A549 (cell line): ENCODE data around the gene THBS3. TPM values are rescaled to one million over a fixed set of nuclear protein-coding genes. Genes with fewer than 3 reads are reported as not detected.
"Not testable (repeated sequence)": the region's sequence is repeated elsewhere in the genome, so short reads cannot be mapped to it uniquely, and the experiment has no call there.

Experiments
- ATAC-seq, 2 experiments: fragments of 200-7000 bp in 1 of 2; fragments of >200 bp in 1 of 2; cut with Nextera tagmentation in 1 of 2; cut with Tn5 transposase in 1 of 2; 3 replicates each; pipeline versions ENCODE4 v1.8.0 to v1.9.1; 2018 to 2020; ENCODE audit warnings: mild to moderate bottlenecking in 1 of 2, moderate library complexity in 1 of 2
- CTCF ChIA-PET: fragments of 300-600 bp; sonication (Branson Sonifier 250); formaldehyde crosslinking; extraction: SDS; loops from one replicate; lab custom pipeline; 2021; ENCODE audit warnings: antibody characterized with exemption, inconsistent platforms; lab: Yijun Ruan, JAX
- POLR2A ChIA-PET: fragments of 350-600 bp; formaldehyde crosslinking; extraction: SDS; loops from one replicate; lab custom pipeline; 2021; ENCODE audit warnings: antibody characterized with exemption, inconsistent platforms; lab: Yijun Ruan, JAX
- DNase-seq, 2 experiments: peaks; one replicate each; pipeline versions ENCODE4 v3.0.0 to v3.0.0-alpha.2; 2011 to 2016; ENCODE audit warnings: low read depth in 1 of 2, low spot score in 1 of 2
- FAIRE-seq: peaks from 2 replicates; lab custom pipeline; 2011; peaks lifted over from hg19 to GRCh38; lab: Jason Lieb, UNC
- H3K27ac ChIP-seq, 2 experiments: fragments of >200 bp; sonication (Bioruptor Twin); formaldehyde crosslinking; 3 replicates each; pipeline ENCODE4 v1.5.1; 2016 to 2017
- H3K4me1 ChIP-seq: fragments of >200 bp; sonication (Bioruptor Twin); formaldehyde crosslinking; 3 replicates; pipeline ENCODE4 v1.6.1; 2016
- H3K4me2 ChIP-seq: fragments of >200 bp; sonication (Bioruptor Twin); formaldehyde crosslinking; 3 replicates; pipeline ENCODE4 v1.6.1; 2016
- H3K4me3 ChIP-seq: fragments of >200 bp; sonication (Bioruptor Twin); formaldehyde crosslinking; 3 replicates; pipeline ENCODE4 v1.5.1; 2016
- H3K9me3 ChIP-seq: fragments of >200 bp; sonication (Bioruptor Twin); formaldehyde crosslinking; 3 replicates; pipeline ENCODE4 v1.6.1; 2016
- CEBPB ChIP-seq, 2 experiments: fragments of >200 bp in 1 of 2; sonication (Bioruptor Twin) in 1 of 2; formaldehyde crosslinking in 1 of 2; IDR thresholded peaks; 2 replicates each; pipeline ENCODE4 v1.6.1; 2012 to 2016
- CHD4 ChIP-seq: fragments of 200-600 bp; sonication (generic); IDR thresholded peaks from 2 replicates; pipeline ENCODE4 v1.6.1; 2016; ENCODE audit warnings: antibody characterized with exemption, mild to moderate bottlenecking, borderline replicate concordance
- EHMT2 ChIP-seq: fragments of 200-600 bp; sonication (generic); IDR thresholded peaks from 2 replicates; pipeline ENCODE4 v1.6.1; 2016; ENCODE audit warnings: antibody characterized with exemption, low read depth, mild to moderate bottlenecking, moderate library complexity
- EP300 ChIP-seq, 2 experiments: fragments of >200 bp; sonication (Bioruptor Twin); formaldehyde crosslinking; IDR thresholded peaks; 2 replicates in 1 of 2; 3 replicates in 1 of 2; pipeline ENCODE4 v1.6.1; 2016 to 2017
- ESRRA ChIP-seq: fragments of 150-350 bp; IDR thresholded peaks from 2 replicates; pipeline ENCODE4 v1.6.1; 2014; ENCODE audit warnings: mild to moderate bottlenecking, low read length, borderline replicate concordance
- FOSB ChIP-seq: fragments of 250-450 bp; sonication (Bioruptor Pico); IDR thresholded peaks from 2 replicates; pipeline ENCODE4 v1.5.0; 2020; ENCODE audit warnings: mild to moderate bottlenecking, moderate library complexity
- GATA3 ChIP-seq: IDR thresholded peaks from 2 replicates; pipeline ENCODE4 v1.6.1; 2012; ENCODE audit warnings: borderline replicate concordance
- HDAC2 ChIP-seq: fragments of 200-600 bp; sonication (generic); IDR thresholded peaks from 2 replicates; pipeline ENCODE4 v1.6.1; 2016
- HOXA7 ChIP-seq: fragments of 250-450 bp; sonication (Bioruptor Pico); IDR thresholded peaks from 2 replicates; pipeline ENCODE4 v1.5.0; 2020; ENCODE audit warnings: mild to moderate bottlenecking, moderate library complexity
- HOXB5 ChIP-seq: fragments of 250-450 bp; sonication (Bioruptor Pico); IDR thresholded peaks from 2 replicates; pipeline ENCODE4 v1.5.0; 2020; ENCODE audit warnings: mild to moderate bottlenecking, moderate library complexity
- JUN ChIP-seq, 2 experiments: fragments of >200 bp; sonication (Bioruptor Twin); formaldehyde crosslinking; IDR thresholded peaks; 2 replicates in 1 of 2; 3 replicates in 1 of 2; pipeline ENCODE4 v1.6.1; 2016 to 2017
- KDM5A ChIP-seq: fragments of 200-600 bp; sonication (generic); IDR thresholded peaks from 2 replicates; pipeline ENCODE4 v1.6.1; 2016; ENCODE audit warnings: antibody characterized with exemption, mild to moderate bottlenecking
- MAZ ChIP-seq: fragments of 150-350 bp; IDR thresholded peaks from 2 replicates; pipeline ENCODE4 v1.6.1; 2014; ENCODE audit warnings: antibody characterized with exemption, low read depth, low read length, borderline replicate concordance
- PHF8 ChIP-seq: fragments of 200-600 bp; sonication (generic); IDR thresholded peaks from 2 replicates; pipeline ENCODE4 v1.6.1; 2016; ENCODE audit warnings: low read depth, mild to moderate bottlenecking, antibody characterized with exemption, moderate library complexity, borderline replicate concordance
- POLR2A ChIP-seq: IDR thresholded peaks from 2 replicates; pipeline ENCODE4 v1.6.1; 2012; ENCODE audit warnings: mild to moderate bottlenecking, low read length
- RARB ChIP-seq: fragments of 250-450 bp; sonication (Bioruptor Pico); IDR thresholded peaks from 2 replicates; pipeline ENCODE4 v1.8.0; 2021; ENCODE audit warnings: mild to moderate bottlenecking, moderate library complexity
- TP53 ChIP-seq: fragments of 250-450 bp; sonication (Bioruptor Pico); IDR thresholded peaks from 2 replicates; pipeline ENCODE4 v1.5.0; 2021; ENCODE audit warnings: mild to moderate bottlenecking, moderate library complexity
- ZFP36 ChIP-seq: fragments of 450-650 bp; IDR thresholded peaks from 2 replicates; pipeline ENCODE4 v1.6.1; 2014; ENCODE audit warnings: borderline replicate concordance; ENCODE audit not compliant: partially characterized antibody
- ZSCAN20 ChIP-seq: fragments of 250-450 bp; sonication (Bioruptor Pico); IDR thresholded peaks from 2 replicates; pipeline ENCODE4 v1.8.0; 2022; ENCODE audit warnings: mild to moderate bottlenecking, moderate library complexity
- WGBS: methylation state at CpG from one replicate; pipeline ENCODE4 v1.1.6; 2017; ENCODE audit errors: missing lambda C conversion rate; 5-methylcytosine and 5-hydroxymethylcytosine counted together
- polyA plus RNA-seq, 4 experiments: library from polyadenylated mRNA; depleted of rRNA in 3 of 4; stranded (reverse); fragments of >200 nt; fragmentation: RNase III in 1 of 4; extraction: RNeasy Plus Mini Kit Qiagen cat#74134 plus additional on column Dnase treatment in 1 of 4; gene quantifications; 2 replicates in 3 of 4; 3 replicates in 1 of 4; pipeline ENCODE4 v1.2.3, GENCODE V29; 2011 to 2017
- TF ChIP-seq, protein P1 (sequence below): fragments of 150-350 bp; IDR thresholded peaks from 2 replicates; pipeline ENCODE4 v1.6.1; 2014; ENCODE audit warnings: low read depth, mild to moderate bottlenecking, low read length
- TF ChIP-seq, protein P2 (sequence below): fragments of 250-450 bp; sonication (Bioruptor Pico); IDR thresholded peaks from 2 replicates; pipeline ENCODE4 v1.5.0; 2020; ENCODE audit warnings: low read depth, mild to moderate bottlenecking, moderate library complexity
- TF ChIP-seq, protein P3 (sequence below): IDR thresholded peaks from 2 replicates; pipeline ENCODE4 v1.6.1; 2012; ENCODE audit warnings: low read depth, borderline replicate concordance
- TF ChIP-seq, protein P4 (sequence below): fragments of >200 bp; sonication (Bioruptor Twin); formaldehyde crosslinking; IDR thresholded peaks from 2 replicates; pipeline ENCODE4 v1.6.1; 2016
- TF ChIP-seq, protein P5 (sequence below): fragments of 450-650 bp; IDR thresholded peaks from 2 replicates; pipeline ENCODE4 v1.6.1; 2014; ENCODE audit warnings: antibody characterized with exemption

Gene THBS3
- polyA plus RNA-seq, 2 of the 4 experiments (the other 2 are of a cell fraction) = 12.1 to 13.8 TPM

DNA sequence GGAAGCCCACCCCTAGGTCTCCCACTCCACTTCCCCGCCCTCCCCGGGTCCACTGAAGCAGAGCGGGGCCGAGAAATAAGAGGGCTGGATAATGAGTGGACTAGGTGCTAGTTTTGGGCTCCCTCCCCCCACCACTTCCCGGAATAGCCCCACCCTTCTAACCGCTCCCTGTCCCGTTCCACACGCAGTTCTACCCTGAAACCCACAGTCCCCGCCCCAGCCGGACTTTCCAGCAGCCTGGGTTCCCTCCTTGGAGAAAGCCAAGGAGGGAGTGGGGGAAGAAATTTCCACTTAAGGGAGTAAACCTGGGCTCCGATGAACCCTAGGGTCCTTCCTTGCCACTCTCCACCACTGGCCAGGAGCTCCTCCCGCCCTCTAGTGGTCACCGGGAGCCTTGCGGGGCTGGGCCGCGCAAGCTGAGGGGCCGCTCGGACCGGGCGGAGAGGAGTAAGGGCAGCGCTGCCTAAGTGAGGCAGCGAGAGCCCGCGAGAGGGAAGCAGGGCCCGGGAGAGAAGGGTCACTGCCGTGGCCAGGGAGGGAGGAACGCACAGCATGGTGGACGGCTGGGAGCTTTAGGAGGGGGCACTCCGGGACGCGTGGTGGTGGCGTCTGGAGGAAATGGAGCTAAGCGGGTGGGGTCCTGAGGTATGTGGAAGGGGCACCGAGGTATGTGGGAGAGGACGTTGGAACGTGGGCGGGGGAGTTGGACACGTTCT lies 14.3 kb downstream of the THBS3 start (continued):
- TF ChIP-seq, protein P1, sequence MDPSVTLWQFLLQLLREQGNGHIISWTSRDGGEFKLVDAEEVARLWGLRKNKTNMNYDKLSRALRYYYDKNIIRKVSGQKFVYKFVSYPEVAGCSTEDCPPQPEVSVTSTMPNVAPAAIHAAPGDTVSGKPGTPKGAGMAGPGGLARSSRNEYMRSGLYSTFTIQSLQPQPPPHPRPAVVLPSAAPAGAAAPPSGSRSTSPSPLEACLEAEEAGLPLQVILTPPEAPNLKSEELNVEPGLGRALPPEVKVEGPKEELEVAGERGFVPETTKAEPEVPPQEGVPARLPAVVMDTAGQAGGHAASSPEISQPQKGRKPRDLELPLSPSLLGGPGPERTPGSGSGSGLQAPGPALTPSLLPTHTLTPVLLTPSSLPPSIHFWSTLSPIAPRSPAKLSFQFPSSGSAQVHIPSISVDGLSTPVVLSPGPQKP = no peak
- 0 out of 2 replicates have a peak, but pooled peaks have one; percentile 24 for TF ChIP-seq HOXA7 (CRISPR knock-in tag)
- no peak for TF ChIP-seq FOSB (CRISPR knock-in tag)
- TF ChIP-seq PHF8 = peak; percentile 61; the same call in 1 of the 2 replicates
- peak; percentile 32 to 60; a peak in 2 of 5 replicates for TF ChIP-seq JUN (IDR thresholded peaks at IDR 0.05)

DNA sequence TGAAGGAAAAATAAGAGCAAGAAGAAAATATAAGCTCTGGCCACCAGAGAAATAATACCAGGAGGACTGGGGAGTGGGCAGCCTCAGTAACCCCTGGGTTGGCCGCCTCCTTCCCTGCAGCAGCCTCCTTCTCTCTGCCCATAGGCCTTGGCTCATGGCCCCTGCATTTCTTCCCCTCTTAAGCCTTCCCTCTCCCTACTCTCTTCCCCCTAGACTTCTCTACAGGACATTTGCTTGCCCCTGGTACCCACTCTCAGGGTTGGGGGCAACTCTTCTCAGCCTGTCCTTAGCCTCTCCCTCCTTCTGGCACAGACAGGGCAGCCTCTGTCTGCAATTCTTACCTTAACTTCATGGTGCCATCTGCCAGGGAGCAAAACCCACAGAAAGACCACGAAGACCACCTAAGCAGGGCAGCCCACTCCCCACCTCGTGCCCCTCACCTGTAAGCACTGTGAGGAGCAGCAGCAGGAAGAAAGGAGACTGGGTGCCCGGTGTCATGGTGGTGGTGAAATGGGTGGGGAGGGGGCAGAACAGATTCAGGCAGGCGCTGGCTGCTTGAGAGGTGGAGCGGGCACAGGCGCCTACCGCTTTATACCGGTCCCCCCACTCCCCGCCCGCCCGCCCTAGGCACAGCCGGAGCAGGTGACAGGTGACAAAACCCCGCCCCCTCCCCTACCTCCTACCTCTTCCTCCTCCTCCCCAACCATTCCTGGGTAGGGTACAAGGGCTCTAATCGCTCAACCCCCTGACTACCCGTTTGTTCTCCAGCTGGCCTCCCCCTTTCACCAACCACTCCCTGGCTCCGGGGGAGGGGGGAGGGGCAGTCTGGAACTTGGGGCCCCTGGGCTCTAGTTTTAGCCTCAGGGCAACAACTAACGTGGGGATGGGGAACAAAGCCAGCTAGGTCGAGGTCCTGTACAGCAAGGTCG lies 15.1 kb downstream of the THBS3 start:
- TF ChIP-seq FOSB (CRISPR knock-in tag) (no peak), CEBPB (IDR thresholded peaks at IDR 0.05) (no peak), RARB (no peak), ESRRA (no peak), KDM5A (no peak), HDAC2 (no peak)
- TF ChIP-seq, protein P2, sequence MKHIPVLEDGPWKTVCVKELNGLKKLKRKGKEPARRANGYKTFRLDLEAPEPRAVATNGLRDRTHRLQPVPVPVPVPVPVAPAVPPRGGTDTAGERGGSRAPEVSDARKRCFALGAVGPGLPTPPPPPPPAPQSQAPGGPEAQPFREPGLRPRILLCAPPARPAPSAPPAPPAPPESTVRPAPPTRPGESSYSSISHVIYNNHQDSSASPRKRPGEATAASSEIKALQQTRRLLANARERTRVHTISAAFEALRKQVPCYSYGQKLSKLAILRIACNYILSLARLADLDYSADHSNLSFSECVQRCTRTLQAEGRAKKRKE = no peak
- ChIA-PET CTCF (interaction anchor here (0.7 to 6.4 kb wide), 22 partner anchors 8 to 458 kb away, joined by 3 to 176 read pairs (median 5); partner anchors contain the start of genes ADAM15, KRTCAP2, MTX1 and THBS3), POLR2A (interaction anchor here (0.8 to 3.1 kb wide), 10 partner anchors 8 to 123 kb away, joined by 3 to 54 read pairs (median 6); partner anchors contain the start of genes KRTCAP2, MTX1, SCAMP3 and THBS3)
- ATAC-seq (peak in 1 of 2 experiments; percentile 0; a peak in 1 of 6 replicates), FAIRE-seq (no peak), DNase-seq (no peak)
- WGBS = 41% methylated on average over 9 of the region's 20 CpGs
- Histone ChIP-seq H3K27ac (peak overlapping the region; percentile 84 to 96), H3K4me1 (peaks cover 22% of the 10 kb centered on the region), H3K4me3 (peak overlapping the region; percentile 79), H3K9me3 (no peaks in the 10 kb centered on the region), H3K4me2 (peak overlapping the region; percentile 94)

DNA sequence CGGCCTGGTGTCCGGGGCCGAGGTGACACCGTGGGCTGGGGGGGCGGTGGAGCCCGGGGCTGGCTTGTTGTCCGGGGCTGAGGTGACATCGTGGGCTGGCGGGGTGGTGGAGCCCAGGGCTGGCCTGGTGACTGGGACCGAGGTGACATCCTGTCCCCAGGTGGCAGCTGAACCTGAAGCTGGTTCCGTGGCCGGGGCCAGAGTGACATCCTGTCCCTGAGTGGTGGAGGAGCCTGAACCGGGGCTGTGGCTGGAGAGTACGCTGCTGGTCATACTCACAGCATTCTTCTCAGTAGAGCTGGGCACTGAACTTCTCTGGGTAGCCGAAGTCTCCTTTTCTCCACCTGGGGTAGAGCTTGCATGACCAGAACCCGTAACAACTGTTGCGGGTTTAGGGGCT lies 15.8 kb downstream of the THBS3 start:
- Histone ChIP-seq H3K4me2 (no peak overlapping the region), H3K9me3 (no peaks in the 10 kb centered on the region), H3K4me3 (no peak overlapping the region), H3K27ac (peak overlapping the region; percentile 84 to 96; a peak in 4 of 6 replicates), H3K4me1 (peaks cover 22% of the 10 kb centered on the region)
- CTCF ChIA-PET = interaction anchor here (2.4 to 6.4 kb wide), 4 partner anchors 15 to 107 kb away, joined by 12 to 176 read pairs (median 56); partner anchors contain the start of genes KRTCAP2, MTX1, THBS3 and TRIM46
- POLR2A ChIA-PET = no interaction called here
- ATAC-seq (no peak), FAIRE-seq (no peak), DNase-seq (no peak)
- WGBS = 85% methylated on average over 11 of the region's 17 CpGs
- TF ChIP-seq RARB (no peak), ZSCAN20 (CRISPR knock-in tag) (no peak), HOXB5 (CRISPR knock-in tag) (no peak), EP300 (IDR thresholded peaks at IDR 0.05) (no peak), HOXA7 (CRISPR knock-in tag) (no peak), MAZ (no peak), GATA3 (no peak), TP53 (CRISPR knock-in tag) (no peak), EHMT2 (no peak), ZFP36 (no peak), CHD4 (no peak), POLR2A (no peak)
- TF ChIP-seq, protein P3, sequence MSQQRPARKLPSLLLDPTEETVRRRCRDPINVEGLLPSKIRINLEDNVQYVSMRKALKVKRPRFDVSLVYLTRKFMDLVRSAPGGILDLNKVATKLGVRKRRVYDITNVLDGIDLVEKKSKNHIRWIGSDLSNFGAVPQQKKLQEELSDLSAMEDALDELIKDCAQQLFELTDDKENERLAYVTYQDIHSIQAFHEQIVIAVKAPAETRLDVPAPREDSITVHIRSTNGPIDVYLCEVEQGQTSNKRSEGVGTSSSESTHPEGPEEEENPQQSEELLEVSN = no peak
- TF ChIP-seq, protein P4, sequence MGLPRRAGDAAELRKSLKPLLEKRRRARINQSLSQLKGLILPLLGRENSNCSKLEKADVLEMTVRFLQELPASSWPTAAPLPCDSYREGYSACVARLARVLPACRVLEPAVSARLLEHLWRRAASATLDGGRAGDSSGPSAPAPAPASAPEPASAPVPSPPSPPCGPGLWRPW = no peak
- TF ChIP-seq, protein P5, sequence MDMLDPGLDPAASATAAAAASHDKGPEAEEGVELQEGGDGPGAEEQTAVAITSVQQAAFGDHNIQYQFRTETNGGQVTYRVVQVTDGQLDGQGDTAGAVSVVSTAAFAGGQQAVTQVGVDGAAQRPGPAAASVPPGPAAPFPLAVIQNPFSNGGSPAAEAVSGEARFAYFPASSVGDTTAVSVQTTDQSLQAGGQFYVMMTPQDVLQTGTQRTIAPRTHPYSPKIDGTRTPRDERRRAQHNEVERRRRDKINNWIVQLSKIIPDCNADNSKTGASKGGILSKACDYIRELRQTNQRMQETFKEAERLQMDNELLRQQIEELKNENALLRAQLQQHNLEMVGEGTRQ = no peak

DNA sequence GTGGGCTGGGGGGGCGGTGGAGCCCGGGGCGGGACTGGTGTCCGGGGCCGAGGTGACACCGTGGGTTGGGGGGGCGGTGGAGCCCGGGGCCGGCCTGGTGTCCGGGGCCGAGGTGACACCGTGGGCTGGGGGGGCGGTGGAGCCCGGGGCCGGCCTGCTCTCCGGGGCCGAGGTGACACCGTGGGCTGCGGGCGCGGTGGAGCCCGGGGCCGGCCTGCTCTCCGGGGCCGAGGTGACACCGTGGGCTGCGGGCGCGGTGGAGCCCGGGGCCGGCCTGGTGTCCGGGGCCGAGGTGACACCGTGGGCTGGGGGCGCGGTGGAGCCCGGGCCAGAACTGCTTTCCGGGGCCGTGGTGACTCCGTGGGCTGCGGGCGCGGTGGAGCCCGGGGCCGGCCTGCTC lies 17.8 kb downstream of the THBS3 start:
- H3K4me3 ChIP-seq, FAIRE-seq, H3K9me3 ChIP-seq, DNase-seq, H3K27ac ChIP-seq, POLR2A ChIA-PET, H3K4me2 ChIP-seq, ATAC-seq, CTCF ChIA-PET: not testable (repeated sequence)
- no CpG with 5 or more reads among the region's 45 CpGs for WGBS
- H3K4me1 ChIP-seq = peaks cover 15% of the 10 kb centered on the region
